Effector memory CD4-positive, alpha-beta T cell (primary cell): ENCODE results near the gene GIPC3.

Experiments
- DNase-seq, 3 donors: peaks; one replicate each; pipeline ENCODE4 v3.0.0-alpha.2; 2020
- H3K27ac ChIP-seq: 2 replicates; pipeline ENCODE4 v1.7.0; 2013; ENCODE audit warnings: mild to moderate bottlenecking, low read length, moderate library complexity; ENCODE audit not compliant: insufficient read depth, poor library complexity, severe bottlenecking
- H3K27me3 ChIP-seq: replicated peaks from 2 replicates; pipeline ENCODE4 v1.7.0; 2013; ENCODE audit warnings: mild to moderate bottlenecking, low read length; ENCODE audit not compliant: insufficient read depth, control insufficient read depth, poor library complexity, severe bottlenecking
- H3K36me3 ChIP-seq: 2 replicates; pipeline ENCODE4 v1.7.0; 2013; ENCODE audit warnings: mild to moderate bottlenecking, low read length, moderate library complexity; ENCODE audit not compliant: control insufficient read depth, insufficient read depth
- H3K4me1 ChIP-seq: 2 replicates; pipeline ENCODE4 v1.7.0; 2013; ENCODE audit warnings: low read length, mild to moderate bottlenecking; ENCODE audit not compliant: control insufficient read depth, insufficient read depth, poor library complexity, severe bottlenecking
- H3K4me3 ChIP-seq: 2 replicates; pipeline ENCODE4 v1.7.0; 2013; ENCODE audit warnings: low read length, low read depth, mild to moderate bottlenecking; ENCODE audit not compliant: insufficient read depth, poor library complexity, severe bottlenecking
- H3K9me3 ChIP-seq: 2 replicates; pipeline ENCODE4 v1.7.0; 2013; ENCODE audit warnings: mild to moderate bottlenecking, low read length, moderate library complexity; ENCODE audit not compliant: control insufficient read depth

GIPC3 gene

DNA sequence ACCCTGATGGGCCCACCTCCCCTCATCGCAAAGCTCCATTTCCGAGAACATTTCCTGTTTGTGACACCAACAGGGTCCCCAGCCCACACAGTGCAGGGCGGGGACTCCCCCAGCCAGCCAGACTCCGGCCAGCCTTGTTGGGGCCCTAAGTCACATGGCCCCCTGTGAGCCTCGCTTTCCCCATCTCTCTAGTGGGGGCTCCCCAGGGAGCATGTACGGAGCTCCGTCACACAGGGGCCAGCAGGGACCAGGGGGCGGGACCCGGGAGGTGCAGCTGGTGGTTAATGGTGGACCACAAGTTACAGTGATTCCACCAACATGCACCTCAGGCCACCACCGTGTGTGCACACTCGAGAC lies 19.7 kb downstream of the GIPC3 start:
- no peak for DNase-seq
- no peaks in the 10 kb centered on the region for H3K27me3 ChIP-seq
- H3K9me3 ChIP-seq = no peaks in the 10 kb centered on the region
- H3K27ac ChIP-seq = no peak overlapping the region
- peaks cover 26% of the 10 kb centered on the region for H3K4me1 ChIP-seq
- H3K4me3 ChIP-seq = no peak overlapping the region
- no peaks in the 10 kb centered on the region for H3K36me3 ChIP-seq

DNA sequence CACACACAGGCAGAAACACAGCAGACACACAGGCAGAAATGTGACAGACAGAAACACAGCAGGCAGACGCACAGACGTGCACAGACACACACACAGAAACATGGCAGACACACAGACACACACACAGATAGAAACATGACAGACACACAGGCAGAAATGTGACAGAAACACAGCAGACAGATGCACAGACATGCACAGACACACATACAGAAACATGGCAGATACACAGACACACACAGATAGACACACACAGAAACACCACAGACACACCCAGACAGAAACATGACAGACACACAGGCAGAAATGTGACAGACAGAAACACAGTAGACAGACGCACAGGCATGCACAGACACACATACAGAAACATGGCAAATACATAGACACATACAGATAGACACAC lies 20.1 kb downstream of the GIPC3 start:
- Histone ChIP-seq H3K36me3 (peaks cover under 1% of the 10 kb centered on the region), H3K27me3 (no peaks in the 10 kb centered on the region), H3K4me3 (no peak overlapping the region), H3K27ac (no peak overlapping the region), H3K4me1 (peaks cover 26% of the 10 kb centered on the region), H3K9me3 (no peaks in the 10 kb centered on the region)
- no peak for DNase-seq

DNA sequence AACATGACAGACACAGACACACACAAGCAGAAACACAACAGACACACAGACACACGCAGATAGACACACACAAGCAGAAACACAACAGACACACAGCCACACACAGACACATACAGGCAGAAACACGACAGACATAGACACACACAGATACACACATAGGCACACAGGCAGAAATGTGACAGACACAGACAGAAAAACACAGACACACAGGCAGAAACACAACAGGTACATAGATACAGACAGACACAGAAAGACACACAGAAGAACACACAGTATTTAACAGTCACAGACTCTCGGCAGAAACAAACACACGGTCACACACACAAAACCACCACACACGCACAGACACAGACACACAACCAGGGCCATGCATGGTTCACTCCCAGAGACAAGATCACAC lies 20.5 kb downstream of the GIPC3 start:
- DNase-seq = no peak
- H3K4me3 ChIP-seq = peak overlapping the region; percentile 41
- H3K4me1 ChIP-seq = peaks cover 26% of the 10 kb centered on the region

DNA sequence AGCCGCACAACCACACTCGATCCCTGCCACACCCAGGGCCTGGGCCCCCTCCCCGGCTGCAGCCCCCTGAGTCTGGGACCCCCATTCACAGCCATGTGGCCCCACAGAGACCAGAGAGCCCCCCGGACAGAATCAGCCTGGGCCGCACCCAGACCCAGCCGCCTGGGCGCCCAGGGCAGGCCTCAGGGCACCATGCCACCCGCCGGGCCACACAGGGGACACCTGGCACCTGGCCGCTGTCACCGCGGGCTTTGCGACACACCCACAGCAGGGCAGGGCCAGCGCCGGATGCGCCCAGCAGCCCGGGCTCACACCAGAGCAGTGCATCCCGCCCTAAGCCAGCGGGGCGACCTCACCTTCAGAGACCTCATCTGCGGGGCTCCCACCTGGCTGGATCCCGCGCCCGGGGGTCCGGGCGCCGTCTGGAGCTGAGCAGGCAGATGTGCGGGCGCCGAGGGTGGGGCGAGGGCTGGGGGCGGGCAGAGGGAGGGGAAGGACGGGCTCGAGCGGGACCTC lies 21.0 kb downstream of the GIPC3 start:
- Histone ChIP-seq H3K27ac (no peak overlapping the region), H3K4me1 (peaks cover 26% of the 10 kb centered on the region)
- peak in 1 of 3 donors; percentile 8 for DNase-seq

More for the DNA sequence above, 20.5 kb downstream of the GIPC3 start:
- no peaks in the 10 kb centered on the region for H3K27me3 ChIP-seq
- peaks cover 5% of the 10 kb centered on the region for H3K36me3 ChIP-seq
- no peaks in the 10 kb centered on the region for H3K9me3 ChIP-seq
- H3K27ac ChIP-seq = no peak overlapping the region

DNA sequence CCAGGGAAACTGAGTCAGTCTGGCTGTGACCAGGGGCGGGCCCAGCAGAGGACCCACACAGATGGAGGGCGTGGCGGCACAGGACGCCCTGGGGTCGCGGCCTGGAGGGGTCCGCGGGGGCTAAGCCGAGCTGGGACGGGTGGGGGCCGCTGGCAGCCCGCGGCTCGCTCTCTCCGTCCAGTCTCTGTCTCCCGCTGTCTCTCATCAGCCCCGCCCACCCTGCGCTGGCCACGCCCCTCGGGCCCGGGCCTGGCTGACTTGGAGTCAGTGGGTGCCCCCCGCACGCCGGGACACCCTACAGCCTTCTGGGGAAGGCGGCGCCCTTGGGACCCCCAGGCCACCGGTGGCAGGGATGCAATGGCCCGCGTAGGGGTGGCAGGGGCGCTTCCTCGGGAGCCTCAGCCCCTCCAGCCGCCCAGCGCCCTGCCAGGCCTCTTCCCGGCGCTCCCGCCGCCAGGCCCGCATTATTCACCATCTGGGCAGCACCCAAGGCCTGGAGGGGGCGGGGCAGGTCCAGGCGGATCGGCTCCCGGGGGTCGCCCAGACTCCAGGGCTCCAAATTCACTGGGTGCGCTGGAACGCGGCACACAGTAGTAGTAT lies 21.5 kb downstream of the GIPC3 start, which contains the start of gene TBXA2R:
Gene TBXA2R, minus strand, starts transcription at position 186 of the 600 bp plus-strand sequence. CDS start 6,241 bp downstream, outside the sequence.
- Histone ChIP-seq H3K36me3 (peaks cover 13% of the 10 kb centered on the region), H3K4me1 (peaks cover 26% of the 10 kb centered on the region), H3K27me3 (no peaks in the 10 kb centered on the region), H3K27ac (no peak within 1 kb of the TSS), H3K9me3 (no peaks in the 10 kb centered on the region), H3K4me3 (peak within 1 kb of the TSS; percentile 41)
- peak in 1 of 3 donors; percentile 20 for DNase-seq

More for the DNA sequence above, 21.0 kb downstream of the GIPC3 start:
- Histone ChIP-seq H3K27me3 (no peaks in the 10 kb centered on the region), H3K4me3 (peak overlapping the region; percentile 41), H3K9me3 (no peaks in the 10 kb centered on the region), H3K36me3 (peaks cover 9% of the 10 kb centered on the region)

DNA sequence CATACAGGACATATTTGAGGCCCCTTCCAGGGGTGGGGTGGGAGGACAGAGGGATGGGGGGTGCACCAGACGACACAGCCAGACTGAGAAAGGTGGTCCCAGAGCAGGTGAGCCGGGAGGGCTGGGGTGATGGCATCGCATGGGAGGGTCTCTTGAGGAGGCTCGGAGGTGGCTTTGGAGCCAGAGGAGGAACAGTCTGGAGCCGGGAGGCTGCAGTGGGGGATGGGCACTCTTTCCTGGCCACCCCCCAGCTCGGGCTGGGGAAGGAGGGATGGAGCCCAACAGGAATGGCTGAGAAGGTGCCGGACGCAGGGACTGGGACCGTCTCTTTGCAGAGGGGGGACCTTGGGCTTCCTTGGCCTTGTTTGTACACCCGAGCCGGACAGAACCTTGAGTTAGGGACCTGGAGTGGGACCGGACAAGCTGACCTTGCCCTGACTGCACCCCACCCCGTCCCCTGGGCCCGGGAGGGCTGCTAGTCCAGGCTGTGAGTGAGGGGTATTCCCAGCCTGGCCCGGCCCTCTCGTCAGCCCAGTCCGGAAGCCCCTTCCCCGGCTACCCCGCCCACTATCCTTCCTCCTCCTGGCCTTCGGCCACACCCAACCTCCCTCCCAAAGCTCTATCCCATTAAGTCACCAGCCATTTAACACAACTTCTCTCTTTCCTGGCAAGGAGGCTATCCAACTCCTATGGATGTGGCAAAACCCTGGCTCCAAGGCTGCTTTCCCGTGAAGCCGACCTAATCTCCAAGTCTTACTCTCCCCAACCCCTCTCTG lies 22.2 kb downstream of the GIPC3 start:
- H3K27me3 ChIP-seq = no peaks in the 10 kb centered on the region
- DNase-seq = no peak
- peaks cover 26% of the 10 kb centered on the region for H3K4me1 ChIP-seq
- peaks cover 20% of the 10 kb centered on the region for H3K36me3 ChIP-seq
- no peaks in the 10 kb centered on the region for H3K9me3 ChIP-seq
- H3K27ac ChIP-seq = no peak overlapping the region
- H3K4me3 ChIP-seq = no peak overlapping the region

DNA sequence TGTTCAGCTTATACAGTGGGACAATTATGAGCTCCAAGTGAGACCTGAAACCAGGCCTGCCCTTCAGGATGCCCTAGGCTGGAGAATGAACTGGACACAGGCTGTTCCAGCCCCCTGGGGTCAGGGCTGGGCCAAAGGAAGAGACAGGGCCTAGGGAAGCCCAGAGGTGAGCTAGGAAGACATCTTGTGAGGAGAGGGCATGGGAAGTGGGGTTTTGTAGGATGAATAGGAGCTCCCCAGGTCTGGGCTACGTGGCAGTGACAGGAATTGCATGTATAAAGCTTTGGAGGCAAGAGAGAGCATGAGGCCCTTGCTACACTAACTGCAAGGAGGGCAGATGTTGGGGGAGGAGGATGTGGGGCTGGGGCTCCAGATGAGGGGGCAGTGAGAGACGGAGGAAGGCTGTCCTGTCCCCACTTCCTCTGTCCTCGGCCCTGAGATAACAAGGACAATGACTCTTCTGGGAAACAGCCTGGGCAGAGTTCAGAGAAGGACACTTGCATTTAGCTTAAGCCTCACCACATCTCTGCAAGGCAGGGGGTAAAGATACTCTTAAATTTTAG lies 22.9 kb downstream of the GIPC3 start:
- Histone ChIP-seq H3K4me1 (peaks cover 26% of the 10 kb centered on the region), H3K4me3 (no peak overlapping the region), H3K36me3 (peaks cover 25% of the 10 kb centered on the region), H3K27me3 (no peaks in the 10 kb centered on the region), H3K9me3 (no peaks in the 10 kb centered on the region), H3K27ac (no peak overlapping the region)
- DNase-seq = no peak

DNA sequence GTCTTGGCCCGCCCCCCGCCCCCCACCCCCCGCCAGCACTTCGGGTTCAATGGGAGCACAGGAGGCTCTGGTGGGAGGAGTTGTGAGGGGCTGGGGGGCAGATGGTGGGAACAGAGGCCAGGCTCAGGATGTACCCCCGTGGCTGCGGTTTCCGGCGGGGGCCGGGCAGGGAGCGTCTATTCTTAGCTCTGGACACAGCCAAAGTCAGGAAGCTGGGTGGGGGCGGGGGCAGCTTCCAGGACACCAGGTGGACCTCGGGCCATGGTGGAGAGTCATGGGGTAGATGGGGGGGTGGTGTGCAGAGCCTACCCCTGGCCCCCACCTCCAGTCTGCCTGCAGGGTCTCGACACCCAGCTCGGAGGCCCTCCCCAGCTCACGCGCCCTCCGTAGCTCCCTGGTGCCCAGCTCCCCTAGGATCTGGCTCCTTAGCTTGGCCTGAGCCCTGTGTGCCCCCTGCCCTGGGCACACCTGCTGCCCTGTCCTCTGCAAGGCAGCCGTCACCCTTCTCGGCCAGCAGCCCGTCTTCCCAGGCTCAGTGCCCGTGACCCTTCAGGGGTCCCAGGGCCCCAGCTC lies 23.6 kb downstream of the GIPC3 start:
- H3K36me3 ChIP-seq = peaks cover 25% of the 10 kb centered on the region
- no peaks in the 10 kb centered on the region for H3K9me3 ChIP-seq
- H3K4me1 ChIP-seq = peaks cover 26% of the 10 kb centered on the region
- H3K27ac ChIP-seq = no peak overlapping the region
- H3K4me3 ChIP-seq = no peak overlapping the region
- no peak for DNase-seq
- no peaks in the 10 kb centered on the region for H3K27me3 ChIP-seq

DNA sequence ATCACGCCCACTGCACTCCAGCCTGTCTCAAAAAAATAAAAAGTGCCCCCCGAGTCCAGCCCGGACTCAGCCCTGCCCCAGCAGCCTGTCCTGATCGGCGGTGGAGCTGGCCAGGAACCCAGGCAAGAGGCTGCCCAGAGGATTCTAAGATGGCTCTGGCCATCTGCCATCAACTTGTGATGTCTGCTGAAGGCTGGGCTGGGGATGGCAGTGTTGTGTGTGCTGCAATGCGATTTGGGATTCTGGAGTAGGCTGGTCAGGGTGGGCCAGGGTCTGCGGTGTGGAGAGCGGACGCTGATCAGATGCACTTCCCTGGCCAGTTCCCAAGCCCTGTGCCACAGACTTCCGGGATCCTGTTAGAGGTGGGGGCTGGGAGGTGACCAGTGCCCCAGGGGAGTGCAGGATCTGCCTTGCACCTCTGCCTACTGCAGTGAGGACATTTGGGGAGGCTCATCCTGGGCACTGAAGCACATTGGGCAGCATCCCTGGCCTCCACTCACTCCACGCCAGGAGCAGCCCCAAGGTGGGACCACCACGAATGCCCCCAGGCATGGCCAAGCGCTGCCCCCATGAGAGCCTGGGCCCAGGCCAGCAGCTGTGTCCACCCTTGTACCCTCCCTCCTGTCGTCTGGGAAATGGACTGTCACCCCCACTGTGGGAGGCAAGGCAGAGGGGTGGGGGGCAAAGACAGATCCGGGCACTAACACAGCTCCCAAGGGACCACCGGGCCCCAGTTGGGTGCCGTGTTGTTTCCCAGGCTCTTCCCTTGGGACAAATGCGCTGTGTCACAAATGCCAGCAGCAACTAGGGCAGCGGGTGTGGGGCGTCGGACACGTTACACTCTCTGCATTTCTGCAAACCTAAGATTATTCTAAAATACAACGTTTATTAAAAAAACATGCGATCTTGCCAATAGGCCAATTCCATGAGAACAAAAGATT lies 24.8 kb downstream of the GIPC3 start:
- no peak overlapping the region for H3K27ac ChIP-seq
- no peaks in the 10 kb centered on the region for H3K9me3 ChIP-seq
- DNase-seq = no peak
- H3K36me3 ChIP-seq = peaks cover 25% of the 10 kb centered on the region
- peaks cover 19% of the 10 kb centered on the region for H3K4me1 ChIP-seq
- H3K4me3 ChIP-seq = no peak overlapping the region
- H3K27me3 ChIP-seq = no peaks in the 10 kb centered on the region
